ENCODE results near the gene RFTN1.

- TF ChIP-seq POLR2A (IDR thresholded peaks at IDR 0.05) (no peak), CTCF (IDR thresholded peaks at IDR 0.05) (no peak), EP300 (IDR thresholded peaks at IDR 0.05) (no peak)
These were observed 203.9 kb downstream of the RFTN1 start for GRCh38 chr3:16309558-16309957.

Data from tibial nerve (tissue), 4 donors.